Measurements from ENCODE around the gene RAB11FIP4. TPM values are rescaled to one million over a fixed set of nuclear protein-coding genes. Genes with fewer than 3 reads are reported as not detected.
"Not testable (repeated sequence)": the region's sequence is repeated elsewhere in the genome, so short reads cannot be mapped to it uniquely, and the experiment has no call there.

RAB11FIP4 gene
- 0.29 and 0.72 TPM in 2 replicates for total RNA-seq

GRCh38 chr17:31391496-31391949 lies at the start of gene RAB11FIP4:
TSS of gene RAB11FIP4 (plus strand) at chr17:31391675. CDS start at chr17:31391853, 178 bp downstream.
- Histone ChIP-seq H3K79me2 (ENCODE audit: insufficient read depth, low read length) (no peaks in the 10 kb centered on the region), H3K4me2 (ENCODE audit: insufficient read depth, low read length) (no peak within 1 kb of the TSS), H3K27me3 (ENCODE audit: insufficient read depth, low read length) (peaks cover 46% of the 10 kb centered on the region), H3K27ac (ENCODE audit: low read depth, low read length) (no peak within 1 kb of the TSS), H3K4me1 (ENCODE audit: insufficient read depth, low read length) (no peaks in the 10 kb centered on the region), H3K9me3 (ENCODE audit: low read depth, low read length) (no peaks in the 10 kb centered on the region), H2AFZ (ENCODE audit: low read length) (no peak within 1 kb of the TSS), H4K20me1 (ENCODE audit: insufficient read depth, low read length) (peaks cover 4% of the 10 kb centered on the region), H3K36me3 (ENCODE audit: insufficient read depth, low read length) (no peaks in the 10 kb centered on the region), H3K4me3 (ENCODE audit: insufficient read depth, low read length) (peak within 1 kb of the TSS; percentile 22)
- peak; percentile 78 for DNase-seq (ENCODE audit: insufficient read length, low spot score, missing footprints)
- TF ChIP-seq CTCF (IDR thresholded peaks at IDR 0.05; ENCODE audit: extremely low read depth, low read depth, low read length): no peak

GRCh38 chr17:31345191-31345747 lies 46.2 kb upstream of the RAB11FIP4 start:
- not testable (repeated sequence) for H2AFZ ChIP-seq (ENCODE audit: low read length); H3K4me3 ChIP-seq (ENCODE audit: insufficient read depth, low read length); H3K9me3 ChIP-seq (ENCODE audit: low read depth, low read length); H4K20me1 ChIP-seq (ENCODE audit: insufficient read depth, low read length); H3K27ac ChIP-seq (ENCODE audit: low read depth, low read length); DNase-seq (ENCODE audit: insufficient read length, low spot score, missing footprints); H3K4me1 ChIP-seq (ENCODE audit: insufficient read depth, low read length); H3K4me2 ChIP-seq (ENCODE audit: insufficient read depth, low read length); H3K79me2 ChIP-seq (ENCODE audit: insufficient read depth, low read length); H3K27me3 ChIP-seq (ENCODE audit: insufficient read depth, low read length)
- H3K36me3 ChIP-seq (ENCODE audit: insufficient read depth, low read length): peaks cover 29% of the 10 kb centered on the region

- Histone ChIP-seq H3K36me3 (ENCODE audit: insufficient read depth, low read length) (peaks cover 45% of the 10 kb centered on the region), H4K20me1 (ENCODE audit: insufficient read depth, low read length) (no peaks in the 10 kb centered on the region), H3K4me1 (ENCODE audit: insufficient read depth, low read length) (no peaks in the 10 kb centered on the region), H3K4me2 (ENCODE audit: insufficient read depth, low read length) (no peak overlapping the region), H3K79me2 (ENCODE audit: insufficient read depth, low read length) (no peaks in the 10 kb centered on the region), H3K27me3 (ENCODE audit: insufficient read depth, low read length) (no peaks in the 10 kb centered on the region), H3K9me3 (ENCODE audit: low read depth, low read length) (no peaks in the 10 kb centered on the region), H3K27ac (ENCODE audit: low read depth, low read length) (no peak overlapping the region), H3K4me3 (ENCODE audit: insufficient read depth, low read length) (no peak overlapping the region), H2AFZ (ENCODE audit: low read length) (no peak overlapping the region)
- peak; percentile 51 for DNase-seq (ENCODE audit: insufficient read length, low spot score, missing footprints)
- no peak for TF ChIP-seq CTCF (IDR thresholded peaks at IDR 0.05; ENCODE audit: extremely low read depth, low read depth, low read length)
Observed at GRCh38 chr17:31349454-31349853, 42.0 kb upstream of the RAB11FIP4 start.

GRCh38 chr17:31355935-31356334 lies 35.5 kb upstream of the RAB11FIP4 start:
- H3K27me3 ChIP-seq (ENCODE audit: insufficient read depth, low read length): no peaks in the 10 kb centered on the region
- no peak for TF ChIP-seq CTCF (IDR thresholded peaks at IDR 0.05; ENCODE audit: extremely low read depth, low read depth, low read length)
- H2AFZ ChIP-seq (ENCODE audit: low read length): no peak overlapping the region
- H3K79me2 ChIP-seq (ENCODE audit: insufficient read depth, low read length): no peaks in the 10 kb centered on the region
- no peaks in the 10 kb centered on the region for H4K20me1 ChIP-seq (ENCODE audit: insufficient read depth, low read length)
- H3K4me2 ChIP-seq (ENCODE audit: insufficient read depth, low read length): no peak overlapping the region
- peaks cover 46% of the 10 kb centered on the region for H3K36me3 ChIP-seq (ENCODE audit: insufficient read depth, low read length)
- no peak overlapping the region for H3K27ac ChIP-seq (ENCODE audit: low read depth, low read length)
- no peak overlapping the region for H3K4me3 ChIP-seq (ENCODE audit: insufficient read depth, low read length)
- DNase-seq (ENCODE audit: insufficient read length, low spot score, missing footprints): no peak
- H3K4me1 ChIP-seq (ENCODE audit: insufficient read depth, low read length): no peaks in the 10 kb centered on the region
- no peaks in the 10 kb centered on the region for H3K9me3 ChIP-seq (ENCODE audit: low read depth, low read length)

Measured in osteoblast (primary cell).